ENCODE results near the gene NFIA. TPM values are rescaled to one million over a fixed set of nuclear protein-coding genes. Genes with fewer than 3 reads are reported as not detected.
"Not testable (repeated sequence)": the region's sequence is repeated elsewhere in the genome, so short reads cannot be mapped to it uniquely, and the experiment has no call there.

The NFIA gene
- total RNA-seq, 2 donors from 2014 or later, result 75.3 to 81.3 TPM

- Histone ChIP-seq H3K27me3 (no peaks in the 10 kb centered on the region), H3K36me3 (no peaks in the 10 kb centered on the region), H3K4me1 (peaks cover 0 to 62% of the 10 kb centered on the region in 2 donors), H3K4me3 (no peak overlapping the region), H3K9me3 (no peaks in the 10 kb centered on the region), H3K27ac (peak overlapping the region; percentile 52 to 85)
- DNase-seq (ENCODE audit: low spot score), result no peak
- TF ChIP-seq, protein P1, sequence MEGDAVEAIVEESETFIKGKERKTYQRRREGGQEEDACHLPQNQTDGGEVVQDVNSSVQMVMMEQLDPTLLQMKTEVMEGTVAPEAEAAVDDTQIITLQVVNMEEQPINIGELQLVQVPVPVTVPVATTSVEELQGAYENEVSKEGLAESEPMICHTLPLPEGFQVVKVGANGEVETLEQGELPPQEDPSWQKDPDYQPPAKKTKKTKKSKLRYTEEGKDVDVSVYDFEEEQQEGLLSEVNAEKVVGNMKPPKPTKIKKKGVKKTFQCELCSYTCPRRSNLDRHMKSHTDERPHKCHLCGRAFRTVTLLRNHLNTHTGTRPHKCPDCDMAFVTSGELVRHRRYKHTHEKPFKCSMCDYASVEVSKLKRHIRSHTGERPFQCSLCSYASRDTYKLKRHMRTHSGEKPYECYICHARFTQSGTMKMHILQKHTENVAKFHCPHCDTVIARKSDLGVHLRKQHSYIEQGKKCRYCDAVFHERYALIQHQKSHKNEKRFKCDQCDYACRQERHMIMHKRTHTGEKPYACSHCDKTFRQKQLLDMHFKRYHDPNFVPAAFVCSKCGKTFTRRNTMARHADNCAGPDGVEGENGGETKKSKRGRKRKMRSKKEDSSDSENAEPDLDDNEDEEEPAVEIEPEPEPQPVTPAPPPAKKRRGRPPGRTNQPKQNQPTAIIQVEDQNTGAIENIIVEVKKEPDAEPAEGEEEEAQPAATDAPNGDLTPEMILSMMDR (IDR thresholded peaks at IDR 0.05), result no peak
Measured at GRCh38 chr1:61124696-61125095, 42.3 kb downstream of the NFIA start.

GRCh38 chr1:61125263-61125662, 42.9 kb downstream of the NFIA start:
- peaks cover 0 to 56% of the 10 kb centered on the region in 2 donors for H3K4me1 ChIP-seq
- TF ChIP-seq, protein P1 (IDR thresholded peaks at IDR 0.05), result no peak
- peak overlapping the region; percentile 52 to 85 for H3K27ac ChIP-seq
- DNase-seq (ENCODE audit: low spot score), result no peak
- H3K27me3 ChIP-seq, result no peaks in the 10 kb centered on the region
- H3K36me3 ChIP-seq, result no peaks in the 10 kb centered on the region
- no peak overlapping the region for H3K4me3 ChIP-seq
- no peaks in the 10 kb centered on the region for H3K9me3 ChIP-seq

DNA sequence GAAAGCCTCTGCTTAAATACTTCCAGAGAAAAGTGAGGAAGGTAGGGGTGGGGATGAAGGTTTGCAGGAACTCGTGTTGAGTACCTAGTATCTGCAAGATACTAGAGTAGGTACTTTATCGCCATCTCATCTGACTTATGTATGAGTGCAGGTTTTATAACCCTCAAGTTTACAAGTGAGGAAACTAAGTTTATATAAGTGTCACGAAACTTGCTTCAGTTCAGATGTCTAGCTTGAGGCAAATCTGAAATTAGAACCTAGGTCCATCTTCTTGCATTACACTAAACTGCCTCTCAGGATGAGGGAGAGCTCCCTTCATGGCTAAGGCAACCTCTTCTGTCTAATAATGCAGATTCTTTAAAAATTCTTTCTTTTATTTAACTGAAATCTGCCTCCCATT, 43.5 kb downstream of the NFIA start:
- Histone ChIP-seq H3K27ac (peak overlapping the region; percentile 52 to 85), H3K36me3 (no peaks in the 10 kb centered on the region), H3K27me3 (no peaks in the 10 kb centered on the region), H3K9me3 (no peaks in the 10 kb centered on the region), H3K4me1 (peaks cover 0 to 55% of the 10 kb centered on the region in 2 donors), H3K4me3 (no peak overlapping the region)
- no peak for DNase-seq (ENCODE audit: low spot score)
- TF ChIP-seq, protein P1 (IDR thresholded peaks at IDR 0.05), result no peak

DNA sequence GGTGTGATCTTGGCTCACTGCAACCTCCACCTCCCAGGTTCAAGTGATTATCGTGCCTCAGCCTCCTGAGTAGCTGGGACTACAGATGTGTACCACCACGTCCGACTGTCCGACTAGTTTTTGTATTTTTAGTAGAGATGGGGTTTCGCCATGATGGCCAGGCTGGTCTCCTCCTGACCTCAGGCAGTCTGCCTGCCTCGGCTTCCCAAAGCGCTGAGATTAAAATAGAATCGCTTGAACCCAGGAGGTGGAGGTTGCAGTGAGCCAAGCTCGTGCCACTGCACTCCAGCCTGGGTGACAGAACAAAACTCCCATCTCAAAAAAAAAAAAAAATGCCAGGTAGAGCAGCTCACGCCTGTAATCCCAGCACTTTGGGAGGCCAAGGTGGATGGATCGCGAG, 44.5 kb downstream of the NFIA start:
- H3K27ac ChIP-seq, result peak overlapping the region in 1 of 2 donors; percentile 85
- H3K36me3 ChIP-seq; DNase-seq (ENCODE audit: low spot score); H3K9me3 ChIP-seq; H3K4me3 ChIP-seq; H3K27me3 ChIP-seq: not testable (repeated sequence)
- H3K4me1 ChIP-seq, result peaks cover 0 to 53% of the 10 kb centered on the region in 2 donors

DNA sequence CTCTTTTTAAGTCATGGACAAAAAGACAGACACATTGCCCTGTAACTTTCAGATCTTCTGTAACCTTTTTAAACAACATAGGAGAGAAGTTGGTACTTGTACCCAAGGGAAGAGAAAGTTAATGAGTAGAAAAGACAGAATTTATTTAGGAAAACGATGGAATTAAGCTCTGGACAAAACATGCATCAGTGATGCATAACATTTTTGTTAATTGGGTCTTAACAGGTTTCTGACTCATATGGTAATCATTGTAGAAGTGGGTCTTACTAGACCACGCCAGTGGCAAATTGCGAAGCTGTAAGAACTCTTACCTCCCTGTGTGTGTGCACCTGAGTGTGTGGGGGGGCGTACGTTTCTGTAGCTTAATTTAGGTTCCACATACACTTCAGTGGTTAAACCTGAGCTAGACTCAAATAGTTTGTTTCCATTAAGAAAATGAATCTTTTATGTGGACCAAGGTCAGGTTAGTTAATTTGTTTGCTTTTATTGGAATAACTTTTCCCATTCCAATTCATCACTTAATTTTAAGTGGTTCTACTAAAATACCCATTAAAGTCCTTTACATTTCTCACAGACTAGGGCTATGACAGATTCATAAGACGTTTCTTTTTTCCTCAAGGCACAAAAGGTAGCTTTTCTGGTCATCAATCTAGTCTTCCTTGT, 48.1 kb downstream of the NFIA start:
- no peaks in the 10 kb centered on the region for H3K36me3 ChIP-seq
- DNase-seq (ENCODE audit: low spot score), result no peak
- H3K4me3 ChIP-seq, result no peak overlapping the region
- H3K27me3 ChIP-seq, result no peaks in the 10 kb centered on the region
- no peaks in the 10 kb centered on the region for H3K9me3 ChIP-seq
- no peak overlapping the region for H3K27ac ChIP-seq
- TF ChIP-seq, protein P1 (IDR thresholded peaks at IDR 0.05), result no peak
- peaks cover 0 to 41% of the 10 kb centered on the region in 2 donors for H3K4me1 ChIP-seq

DNA sequence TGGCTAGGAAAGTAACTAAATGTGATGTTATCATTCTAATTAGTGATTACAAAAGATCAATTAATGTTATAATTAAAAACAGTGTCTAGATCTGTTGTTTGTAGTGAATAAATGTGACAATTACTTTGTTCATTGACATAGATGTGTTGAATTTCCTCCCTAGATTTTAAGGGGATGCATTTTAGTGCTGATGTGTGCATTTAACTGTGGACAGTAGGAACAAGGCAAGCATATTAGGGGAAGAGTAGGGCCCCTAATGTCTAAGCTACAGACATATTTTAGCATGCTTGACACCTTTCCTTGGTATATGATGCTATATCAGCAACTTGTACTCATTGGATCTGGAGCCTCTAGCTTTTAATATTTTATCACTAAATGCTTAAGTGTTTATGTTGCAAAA, 48.9 kb downstream of the NFIA start:
- H3K4me1 ChIP-seq, result peaks cover 0 to 35% of the 10 kb centered on the region in 2 donors
- no peak for DNase-seq (ENCODE audit: low spot score)
- no peaks in the 10 kb centered on the region for H3K9me3 ChIP-seq
- H3K27me3 ChIP-seq, result no peaks in the 10 kb centered on the region
- H3K27ac ChIP-seq, result peak overlapping the region in 1 of 2 donors; percentile 73
- H3K4me3 ChIP-seq, result no peak overlapping the region
- TF ChIP-seq, protein P1 (IDR thresholded peaks at IDR 0.05), result no peak
- no peaks in the 10 kb centered on the region for H3K36me3 ChIP-seq
